Dendritic cell treated with granulocyte-macrophage colony-stimulating factor and Interleukin-4, amounts not matched to agents 40 ng/mL and 50 ng/mL, for 4 days (primary cell): ENCODE data around the gene SLC24A4.
"Not testable (repeated sequence)": the region's sequence is repeated elsewhere in the genome, so short reads cannot be mapped to it uniquely, and the experiment has no call there.

ENCODE experiments used
- H3K27ac Mint-ChIP-seq: one replicate; pipeline ENCODE4 v1.8.0; 2022; ENCODE audit warnings: mild to moderate bottlenecking, mixed read lengths
- H3K27me3 Mint-ChIP-seq: one replicate; pipeline ENCODE4 v1.8.0; 2022; ENCODE audit warnings: mild to moderate bottlenecking, mixed read lengths
- H3K36me3 Mint-ChIP-seq: one replicate; pipeline ENCODE4 v1.8.0; 2022; ENCODE audit warnings: low read depth, mixed read lengths
- H3K4me1 Mint-ChIP-seq: one replicate; pipeline ENCODE4 v1.8.0; 2022; ENCODE audit warnings: low read depth, mixed read lengths
- H3K4me3 Mint-ChIP-seq: one replicate; pipeline ENCODE4 v1.8.0; 2022; ENCODE audit warnings: mild to moderate bottlenecking, moderate library complexity, mixed read lengths
- H3K9me3 Mint-ChIP-seq: one replicate; pipeline ENCODE4 v1.8.0; 2022; ENCODE audit warnings: mixed read lengths
- intact Hi-C: fragments of 100-400 bp; cut with micrococcal nuclease; formaldehyde crosslinking; loops from one replicate; pipeline ENCODE4 v1.15.0; 2022

SLC24A4 gene

GRCh38 chr14:92391726-92392125, 68.8 kb downstream of the SLC24A4 start:
- H3K27ac Mint-ChIP-seq: no peak overlapping the region
- peaks cover 69% of the 10 kb centered on the region for H3K4me1 Mint-ChIP-seq
- intact Hi-C loops: loop anchor here (10.0 kb wide), 1 partner anchor 63 kb away; no protein-coding TSS in a partner anchor
- no peaks in the 10 kb centered on the region for H3K36me3 Mint-ChIP-seq
- no peak overlapping the region for H3K4me3 Mint-ChIP-seq
- H3K27me3 Mint-ChIP-seq: no peaks in the 10 kb centered on the region
- H3K9me3 Mint-ChIP-seq: no peaks in the 10 kb centered on the region

GRCh38 chr14:92392711-92393110, 69.7 kb downstream of the SLC24A4 start:
- intact Hi-C loops: loop anchor here (10.0 kb wide), 1 partner anchor 62 kb away; no protein-coding TSS in a partner anchor
- H3K27ac Mint-ChIP-seq: no peak overlapping the region
- no peaks in the 10 kb centered on the region for H3K9me3 Mint-ChIP-seq
- no peaks in the 10 kb centered on the region for H3K27me3 Mint-ChIP-seq
- peaks cover 69% of the 10 kb centered on the region for H3K4me1 Mint-ChIP-seq
- H3K4me3 Mint-ChIP-seq: no peak overlapping the region
- H3K36me3 Mint-ChIP-seq: no peaks in the 10 kb centered on the region

- H3K27me3 Mint-ChIP-seq: no peaks in the 10 kb centered on the region
- no peak overlapping the region for H3K4me3 Mint-ChIP-seq
- intact Hi-C loops: loop anchor here (10.0 kb wide), 1 partner anchor 57 kb away; no protein-coding TSS in a partner anchor
- no peaks in the 10 kb centered on the region for H3K36me3 Mint-ChIP-seq
- H3K9me3 Mint-ChIP-seq: no peaks in the 10 kb centered on the region
- H3K4me1 Mint-ChIP-seq: peaks cover 72% of the 10 kb centered on the region
- H3K27ac Mint-ChIP-seq: peak overlapping the region; percentile 59
Observed at GRCh38 chr14:92397150-92397952, 74.4 kb downstream of the SLC24A4 start.

GRCh38 chr14:92397953-92398564, 75.1 kb downstream of the SLC24A4 start:
- H3K27ac Mint-ChIP-seq: peak overlapping the region; percentile 28
- peaks cover 74% of the 10 kb centered on the region for H3K4me1 Mint-ChIP-seq
- no peak overlapping the region for H3K4me3 Mint-ChIP-seq
- no peaks in the 10 kb centered on the region for H3K9me3 Mint-ChIP-seq
- intact Hi-C loops: loop anchor here (10.0 kb wide), 1 partner anchor 57 kb away; no protein-coding TSS in a partner anchor
- no peaks in the 10 kb centered on the region for H3K36me3 Mint-ChIP-seq
- no peaks in the 10 kb centered on the region for H3K27me3 Mint-ChIP-seq

GRCh38 chr14:92398888-92399636, 76.1 kb downstream of the SLC24A4 start:
- no peaks in the 10 kb centered on the region for H3K9me3 Mint-ChIP-seq
- H3K27ac Mint-ChIP-seq: peak overlapping the region; percentile 86
- H3K4me1 Mint-ChIP-seq: peaks cover 78% of the 10 kb centered on the region
- H3K36me3 Mint-ChIP-seq: no peaks in the 10 kb centered on the region
- intact Hi-C loops: loop anchor here (10.0 kb wide), 1 partner anchor 56 kb away; no protein-coding TSS in a partner anchor
- no peaks in the 10 kb centered on the region for H3K27me3 Mint-ChIP-seq
- no peak overlapping the region for H3K4me3 Mint-ChIP-seq

- Mint-ChIP-seq H3K9me3 (peaks cover 8% of the 10 kb centered on the region), H3K36me3 (peaks cover 7% of the 10 kb centered on the region), H3K4me1 (peaks cover 84% of the 10 kb centered on the region), H3K4me3 (peak overlapping the region; percentile 60), H3K27me3 (no peaks in the 10 kb centered on the region), H3K27ac (peak overlapping the region; percentile 86)
- intact Hi-C loops: no loop called here
Observed at GRCh38 chr14:92400579-92401444, 77.8 kb downstream of the SLC24A4 start.

- H3K36me3 Mint-ChIP-seq: peaks cover 7% of the 10 kb centered on the region
- intact Hi-C loops: no loop called here
- H3K4me3 Mint-ChIP-seq: no peak overlapping the region
- H3K27me3 Mint-ChIP-seq: no peaks in the 10 kb centered on the region
- H3K9me3 Mint-ChIP-seq: peaks cover 8% of the 10 kb centered on the region
- peak overlapping the region; percentile 86 for H3K27ac Mint-ChIP-seq
- peaks cover 89% of the 10 kb centered on the region for H3K4me1 Mint-ChIP-seq
Observed at GRCh38 chr14:92401561-92401960, 78.6 kb downstream of the SLC24A4 start.

GRCh38 chr14:92402500-92402899, 79.5 kb downstream of the SLC24A4 start:
- H3K4me3 Mint-ChIP-seq, H3K36me3 Mint-ChIP-seq, intact Hi-C loops, H3K27me3 Mint-ChIP-seq, H3K9me3 Mint-ChIP-seq: not testable (repeated sequence)
- H3K27ac Mint-ChIP-seq: peak overlapping the region; percentile 7
- H3K4me1 Mint-ChIP-seq: peaks cover 89% of the 10 kb centered on the region

- Mint-ChIP-seq H3K9me3 (peaks cover 8% of the 10 kb centered on the region), H3K36me3 (peaks cover 7% of the 10 kb centered on the region), H3K4me3 (no peak overlapping the region), H3K27me3 (no peaks in the 10 kb centered on the region), H3K4me1 (peaks cover 89% of the 10 kb centered on the region), H3K27ac (peak overlapping the region; percentile 28)
- intact Hi-C loops: no loop called here
Observed at GRCh38 chr14:92404018-92404417, 81.1 kb downstream of the SLC24A4 start.

- intact Hi-C loops: no loop called here
- Mint-ChIP-seq H3K4me1 (peaks cover 89% of the 10 kb centered on the region), H3K36me3 (peaks cover 7% of the 10 kb centered on the region), H3K4me3 (no peak overlapping the region), H3K27ac (peak overlapping the region; percentile 28), H3K9me3 (peaks cover 8% of the 10 kb centered on the region), H3K27me3 (no peaks in the 10 kb centered on the region)
Observed at GRCh38 chr14:92404421-92404820, 81.5 kb downstream of the SLC24A4 start.

- no peaks in the 10 kb centered on the region for H3K27me3 Mint-ChIP-seq
- H3K27ac Mint-ChIP-seq: peak overlapping the region; percentile 20
- peaks cover 7% of the 10 kb centered on the region for H3K36me3 Mint-ChIP-seq
- peaks cover 89% of the 10 kb centered on the region for H3K4me1 Mint-ChIP-seq
- H3K4me3 Mint-ChIP-seq: no peak overlapping the region
- intact Hi-C loops: no loop called here
- H3K9me3 Mint-ChIP-seq: peaks cover 8% of the 10 kb centered on the region
Observed at GRCh38 chr14:92404938-92405337, 82.0 kb downstream of the SLC24A4 start.

- peaks cover 89% of the 10 kb centered on the region for H3K4me1 Mint-ChIP-seq
- peaks cover 8% of the 10 kb centered on the region for H3K9me3 Mint-ChIP-seq
- peaks cover 7% of the 10 kb centered on the region for H3K36me3 Mint-ChIP-seq
- no peak overlapping the region for H3K4me3 Mint-ChIP-seq
- peak overlapping the region; percentile 76 for H3K27ac Mint-ChIP-seq
- intact Hi-C loops: no loop called here
- H3K27me3 Mint-ChIP-seq: no peaks in the 10 kb centered on the region
Observed at GRCh38 chr14:92407410-92407809, 84.4 kb downstream of the SLC24A4 start.

GRCh38 chr14:92409043-92409442, 86.1 kb downstream of the SLC24A4 start:
- Mint-ChIP-seq H3K27me3 (no peaks in the 10 kb centered on the region), H3K36me3 (peaks cover 7% of the 10 kb centered on the region), H3K27ac (peak overlapping the region; percentile 76), H3K9me3 (peaks cover 8% of the 10 kb centered on the region), H3K4me3 (no peak overlapping the region), H3K4me1 (peaks cover 95% of the 10 kb centered on the region)
- intact Hi-C loops: no loop called here
